HEK293T (cell line): ENCODE data around the gene KAT7.

Source experiments
- BHLHE40 ChIP-seq: fragments of 450-650 bp; IDR thresholded peaks from 2 replicates; pipeline ENCODE4 v1.6.1; 2016; ENCODE audit warnings: mild to moderate bottlenecking, moderate library complexity, borderline replicate concordance
- PKNOX1 ChIP-seq: fragments of 450-650 bp; IDR thresholded peaks from 2 replicates; pipeline ENCODE4 v1.6.1; 2016
- SP1 ChIP-seq: fragments of 450-650 bp; IDR thresholded peaks from 2 replicates; pipeline ENCODE4 v1.6.1; 2017
- SUZ12 ChIP-seq: fragments of 450-650 bp; IDR thresholded peaks from 2 replicates; pipeline ENCODE4 v1.6.1; 2016; ENCODE audit warnings: mild to moderate bottlenecking
- ZNF384 ChIP-seq: fragments of 450-650 bp; IDR thresholded peaks from 2 replicates; pipeline ENCODE4 v1.6.1; 2016

GRCh38 chr17:49814781-49815529 lies 26.5 kb downstream of the KAT7 start:
- no peak for TF ChIP-seq BHLHE40
- TF ChIP-seq SUZ12, result no peak
- TF ChIP-seq SP1, result no peak
- no peak for TF ChIP-seq ZNF384
- TF ChIP-seq PKNOX1, result no peak
